Nucleus accumbens (tissue), 56 donors: ENCODE results near the gene NXN.
"Not testable (repeated sequence)": the region's sequence is repeated elsewhere in the genome, so short reads cannot be mapped to it uniquely, and the experiment has no call there.

Source experiments
- DNase-seq, 56 donors: peaks; one replicate each; lab custom pipeline; 2025; lab: John Stamatoyannopoulos, UW

NXN gene

GRCh38 chr17:1007310-1008007 lies 27.9 kb upstream of the NXN start:
- no peak for DNase-seq

DNA sequence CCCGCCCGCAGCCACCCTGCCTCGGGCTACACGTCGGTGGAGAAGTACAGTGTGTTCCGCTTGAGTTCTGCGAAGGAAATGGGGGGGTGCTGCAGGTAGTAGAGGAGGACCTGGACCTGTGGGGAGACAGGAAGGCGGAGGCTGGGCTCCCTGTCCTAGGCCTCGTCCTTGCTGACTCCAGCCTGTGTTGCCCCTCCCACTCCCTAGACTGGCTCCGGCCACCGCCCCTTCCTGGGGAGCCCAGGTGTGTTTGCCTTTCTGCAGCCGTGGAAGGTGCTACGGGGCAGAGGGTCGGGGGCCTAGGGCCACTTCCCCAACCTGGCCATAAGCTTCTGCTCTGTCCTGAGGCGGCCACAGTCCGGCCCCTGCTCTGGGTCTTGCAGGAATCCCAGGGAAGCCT lies 26.5 kb upstream of the NXN start:
- DNase-seq: peak in 1 of 56 donors; percentile 48

- DNase-seq: peak in 52 of 56 donors; percentile 15 to 89 (median 60)
Observed at GRCh38 chr17:1005361-1005946, 25.9 kb upstream of the NXN start.

GRCh38 chr17:1004769-1005295 lies 25.3 kb upstream of the NXN start:
- no peak for DNase-seq

GRCh38 chr17:1003972-1004768 lies 24.6 kb upstream of the NXN start:
- peak in 7 of 56 donors; percentile 7 to 30 (median 17) for DNase-seq

- DNase-seq: no peak
Observed at GRCh38 chr17:1003633-1003971, 24.0 kb upstream of the NXN start.

GRCh38 chr17:1002771-1003555 lies 23.4 kb upstream of the NXN start:
- DNase-seq: peak in 40 of 56 donors; percentile 14 to 72 (median 44)

GRCh38 chr17:1002412-1002753 lies 22.8 kb upstream of the NXN start:
- DNase-seq: no peak

GRCh38 chr17:1001640-1002411 lies 22.2 kb upstream of the NXN start:
- peak in 1 of 56 donors; percentile 41 for DNase-seq

DNA sequence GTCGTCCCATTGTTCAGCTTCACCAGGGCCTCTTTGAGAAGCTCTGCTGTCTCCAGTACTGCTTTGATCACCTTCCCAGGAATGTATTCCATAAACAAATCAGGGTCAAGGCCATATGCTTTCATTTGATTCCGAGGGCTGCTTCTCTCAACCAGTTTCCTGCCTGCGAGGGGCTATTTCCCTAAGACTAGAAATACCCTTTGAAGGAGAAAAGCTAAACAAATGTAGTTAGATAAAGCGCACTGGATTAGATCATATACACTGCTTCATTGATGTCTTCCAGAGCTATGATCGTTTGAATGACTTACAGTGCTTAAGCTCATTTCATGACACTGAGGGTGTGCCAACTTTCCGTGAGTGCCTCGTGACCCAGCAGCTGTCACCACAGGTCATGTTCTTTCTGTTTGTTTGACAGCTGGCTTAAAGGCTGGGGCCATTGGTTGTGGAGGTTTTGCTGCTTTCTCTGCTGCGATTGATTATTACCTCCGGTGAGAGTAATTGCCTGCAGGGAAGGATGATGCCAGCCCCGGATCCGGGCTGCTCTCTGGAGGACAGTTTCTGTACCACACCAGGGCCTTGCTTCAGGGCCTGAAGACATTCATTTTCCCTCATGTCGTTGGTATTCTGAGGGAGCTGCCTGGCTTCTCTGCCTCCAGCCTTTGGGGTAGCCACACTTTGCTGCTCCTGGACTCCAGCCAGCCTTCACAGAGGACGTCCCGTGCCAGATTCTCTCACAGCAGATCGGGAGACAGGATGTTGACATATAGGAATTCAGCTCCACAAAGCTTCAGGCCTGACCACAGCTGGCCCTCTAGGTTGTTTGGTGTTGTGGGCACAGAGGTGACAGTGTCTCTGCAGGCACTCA lies 21.3 kb upstream of the NXN start:
- DNase-seq: peak in 1 of 56 donors; percentile 20

DNA sequence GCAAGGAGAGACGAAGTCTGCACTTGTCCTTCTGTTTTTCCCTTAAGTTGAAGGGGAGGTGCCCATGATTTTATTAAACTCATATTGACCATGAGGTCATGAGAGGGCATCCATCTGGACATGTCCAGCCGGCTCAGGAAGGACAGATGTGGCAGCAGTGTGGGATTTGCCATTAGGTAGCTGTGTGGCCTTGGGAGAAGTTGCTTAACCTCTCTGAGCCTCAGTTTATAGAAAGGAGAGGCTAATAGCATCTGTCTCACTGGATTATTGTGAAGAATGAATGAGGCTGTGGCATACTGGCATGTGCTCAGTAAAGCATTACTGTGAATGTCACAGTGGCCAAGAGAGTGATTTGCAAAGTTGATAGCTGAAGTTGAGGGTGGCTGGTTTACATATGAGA lies 18.5 kb upstream of the NXN start:
- DNase-seq: no peak

DNA sequence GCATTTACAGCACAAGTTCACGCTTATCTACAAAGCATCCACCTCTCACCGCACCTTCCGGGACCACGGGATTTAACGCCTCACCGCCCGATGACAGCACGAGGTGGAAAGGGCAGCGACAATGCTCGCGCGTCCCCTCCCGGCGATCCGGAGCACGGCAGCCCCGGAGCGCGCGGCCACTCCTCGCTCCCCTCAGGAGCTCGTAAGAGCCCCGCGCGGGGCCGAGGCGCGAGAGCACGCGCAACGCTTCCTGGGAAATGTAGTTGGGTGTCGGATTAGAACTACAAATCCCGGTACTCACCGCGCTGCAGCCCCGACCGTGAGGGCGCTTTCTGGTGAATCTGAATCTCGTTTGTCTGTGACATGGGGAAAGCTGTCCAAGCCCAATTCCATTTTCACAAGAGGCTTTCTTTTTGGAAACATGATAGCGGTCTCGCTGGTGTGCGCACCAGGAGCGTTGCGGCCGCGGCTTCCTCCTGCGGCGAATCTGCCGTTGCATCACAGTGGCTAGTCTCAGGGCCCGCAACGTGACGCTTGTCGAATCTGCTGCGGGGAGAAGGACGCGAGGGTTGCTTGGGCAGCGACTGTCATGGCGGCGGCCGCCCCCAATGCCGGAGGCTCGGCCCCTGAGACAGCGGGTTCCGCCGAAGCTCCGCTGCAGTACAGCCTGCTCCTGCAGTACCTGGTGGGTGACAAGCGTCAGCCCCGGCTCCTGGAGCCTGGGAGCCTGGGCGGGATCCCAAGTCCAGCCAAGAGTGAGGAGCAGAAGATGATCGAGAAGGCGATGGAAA lies 17.2 kb upstream of the NXN start, which contains the start of gene TIMM22:
TIMM22 (plus strand) TSS at position 576 of the 791 bp plus-strand sequence; CDS start at position 590, 14 bp downstream.
- DNase-seq: peak in 55 of 56 donors; percentile 60 to 99 (median 92)

- not testable (repeated sequence) for DNase-seq
Observed at GRCh38 chr17:995324-995723, 15.7 kb upstream of the NXN start.

DNA sequence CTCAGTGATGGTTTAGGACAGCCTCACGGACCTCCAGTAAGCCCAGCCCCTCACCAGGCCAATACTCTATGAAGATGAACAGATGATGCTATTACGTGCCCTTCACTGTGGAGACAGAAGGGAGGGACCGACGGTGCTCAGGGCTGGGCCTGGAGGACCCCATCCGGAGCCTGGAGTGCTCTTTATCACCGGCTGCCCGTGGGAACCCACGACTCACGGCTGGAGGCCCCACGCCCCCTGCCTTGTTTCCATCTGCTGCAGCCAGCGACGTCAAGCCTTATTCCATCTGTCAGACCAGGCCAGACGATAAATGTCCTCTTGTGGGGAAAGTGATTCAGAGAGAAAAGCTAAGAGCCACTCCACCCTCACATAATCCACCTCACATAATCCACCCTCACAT lies 13.4 kb upstream of the NXN start:
- DNase-seq: no peak

DNA sequence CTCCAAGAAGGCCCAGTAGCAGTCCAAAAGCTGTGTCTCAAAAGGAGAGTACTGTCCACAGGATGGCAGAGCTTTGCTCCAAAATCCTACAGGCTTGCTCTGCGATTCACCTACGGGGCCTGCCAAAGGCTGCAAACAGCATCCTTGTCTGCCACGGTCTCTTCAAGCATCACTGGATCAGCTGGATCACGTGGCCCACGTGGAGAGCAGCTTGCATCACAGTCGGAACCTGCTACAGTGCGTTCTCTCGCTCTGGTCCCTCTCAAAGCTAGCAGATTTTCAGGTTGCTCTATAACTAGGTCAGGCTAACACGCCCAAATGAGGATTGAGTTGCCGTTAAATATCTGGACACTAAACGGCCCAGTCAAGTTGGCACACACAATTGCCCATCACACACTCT lies 9.0 kb upstream of the NXN start:
- no peak for DNase-seq

GRCh38 chr17:987931-988330 lies 8.4 kb upstream of the NXN start:
- DNase-seq: no peak

- no peak for DNase-seq
Observed at GRCh38 chr17:986322-986929, 6.8 kb upstream of the NXN start.

DNA sequence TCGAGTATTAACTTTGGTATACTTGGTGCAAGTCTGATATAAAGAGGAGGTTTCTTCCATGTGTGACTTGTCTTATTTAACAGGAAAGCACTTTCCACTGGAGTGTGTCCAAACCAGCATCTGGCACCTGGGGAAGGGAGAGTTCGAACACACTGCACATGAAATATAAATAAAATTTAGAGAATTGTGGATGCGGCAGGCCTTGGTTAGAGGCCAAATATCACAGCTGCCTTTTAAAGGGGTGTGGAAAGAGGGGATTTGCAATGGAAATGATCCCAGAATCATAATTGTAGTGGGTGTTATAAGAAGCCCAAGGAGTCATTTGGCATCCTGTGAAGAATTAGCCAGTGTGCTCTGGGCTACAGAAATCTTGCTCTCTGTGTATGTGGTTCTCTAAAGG lies 4.3 kb upstream of the NXN start:
- no peak for DNase-seq
